Measurements from ENCODE around the gene NAE1.

Gene NAE1

GRCh38 chr16:66850115-66850815 lies 19.5 kb upstream of the NAE1 start:
- TF ChIP-seq ZBTB7A (IDR thresholded peaks at IDR 0.05; ENCODE audit: low read depth) (no peak), CREB1 (IDR thresholded peaks at IDR 0.05; ENCODE audit: low read depth) (no peak), EGR1 (IDR thresholded peaks at IDR 0.05) (no peak), TAF1 (IDR thresholded peaks at IDR 0.05; ENCODE audit: low read depth) (no peak), TEAD4 (IDR thresholded peaks at IDR 0.05) (no peak), REST (IDR thresholded peaks at IDR 0.05; ENCODE audit: low read depth) (no peak), EP300 (IDR thresholded peaks at IDR 0.05; ENCODE audit: borderline replicate concordance) (no peak), TCF12 (IDR thresholded peaks at IDR 0.05; ENCODE audit: low read depth) (no peak), CEBPB (IDR thresholded peaks at IDR 0.05) (no peak), FOXM1 (IDR thresholded peaks at IDR 0.05; ENCODE audit: borderline replicate concordance, low read depth) (no peak), YY1 (IDR thresholded peaks at IDR 0.05; ENCODE audit: low read depth) (no peak), RAD21 (IDR thresholded peaks at IDR 0.05; ENCODE audit: low read depth) (no peak), NFIC (IDR thresholded peaks at IDR 0.05) (no peak), MAX (IDR thresholded peaks at IDR 0.05) (no peak), USF1 (IDR thresholded peaks at IDR 0.05) (no peak)

- TF ChIP-seq EP300 (IDR thresholded peaks at IDR 0.05; ENCODE audit: borderline replicate concordance) (no peak), NFIC (IDR thresholded peaks at IDR 0.05) (no peak), USF1 (IDR thresholded peaks at IDR 0.05) (no peak), FOXM1 (IDR thresholded peaks at IDR 0.05; ENCODE audit: borderline replicate concordance, low read depth) (no peak)
Observed at GRCh38 chr16:66849549-66849948, 18.8 kb upstream of the NAE1 start.

GRCh38 chr16:66849021-66849420 lies 18.2 kb upstream of the NAE1 start:
- TF ChIP-seq TAF1 (IDR thresholded peaks at IDR 0.05; ENCODE audit: low read depth) (no peak), EP300 (IDR thresholded peaks at IDR 0.05; ENCODE audit: borderline replicate concordance) (no peak), NFIC (IDR thresholded peaks at IDR 0.05) (no peak), FOXM1 (IDR thresholded peaks at IDR 0.05; ENCODE audit: borderline replicate concordance, low read depth) (no peak), TCF12 (IDR thresholded peaks at IDR 0.05; ENCODE audit: low read depth) (no peak), CREB1 (IDR thresholded peaks at IDR 0.05; ENCODE audit: low read depth) (no peak)

- no peak for TF ChIP-seq RAD21 (IDR thresholded peaks at IDR 0.05; ENCODE audit: low read depth)
Observed at GRCh38 chr16:66848172-66848571, 17.4 kb upstream of the NAE1 start.

GRCh38 chr16:66847533-66848067 lies 16.8 kb upstream of the NAE1 start:
- TF ChIP-seq USF1 (IDR thresholded peaks at IDR 0.05) = no peak
- TF ChIP-seq EP300 (IDR thresholded peaks at IDR 0.05; ENCODE audit: borderline replicate concordance) = no peak
- TF ChIP-seq RAD21 (IDR thresholded peaks at IDR 0.05; ENCODE audit: low read depth) = no peak
- no peak for TF ChIP-seq ZBTB7A (IDR thresholded peaks at IDR 0.05; ENCODE audit: low read depth)
- no peak for TF ChIP-seq TEAD4 (IDR thresholded peaks at IDR 0.05)
- no peak for TF ChIP-seq FOXM1 (IDR thresholded peaks at IDR 0.05; ENCODE audit: borderline replicate concordance, low read depth)
- TF ChIP-seq YY1 (IDR thresholded peaks at IDR 0.05; ENCODE audit: low read depth) = no peak
- TF ChIP-seq REST (IDR thresholded peaks at IDR 0.05; ENCODE audit: low read depth) = no peak
- no peak for TF ChIP-seq CEBPB (IDR thresholded peaks at IDR 0.05)
- no peak for TF ChIP-seq TCF12 (IDR thresholded peaks at IDR 0.05; ENCODE audit: low read depth)
- no peak for TF ChIP-seq MAX (IDR thresholded peaks at IDR 0.05)
- TF ChIP-seq TAF1 (IDR thresholded peaks at IDR 0.05; ENCODE audit: low read depth) = no peak
- TF ChIP-seq EGR1 (IDR thresholded peaks at IDR 0.05) = no peak
- no peak for TF ChIP-seq NFIC (IDR thresholded peaks at IDR 0.05)
- TF ChIP-seq CREB1 (IDR thresholded peaks at IDR 0.05; ENCODE audit: low read depth) = no peak

Data from Ishikawa (cell line).